Measurements from ENCODE around the gene ZBTB21. TPM values are rescaled to one million over a fixed set of nuclear protein-coding genes. Genes with fewer than 3 reads are reported as not detected.

Gene ZBTB21
- total RNA-seq, 4 donors from 2014 or later, result 6.1 to 20.4 (median 14.1) TPM

GRCh38 chr21:41991659-41992058, 18.5 kb downstream of the ZBTB21 start:
- TF ChIP-seq, protein P1, sequence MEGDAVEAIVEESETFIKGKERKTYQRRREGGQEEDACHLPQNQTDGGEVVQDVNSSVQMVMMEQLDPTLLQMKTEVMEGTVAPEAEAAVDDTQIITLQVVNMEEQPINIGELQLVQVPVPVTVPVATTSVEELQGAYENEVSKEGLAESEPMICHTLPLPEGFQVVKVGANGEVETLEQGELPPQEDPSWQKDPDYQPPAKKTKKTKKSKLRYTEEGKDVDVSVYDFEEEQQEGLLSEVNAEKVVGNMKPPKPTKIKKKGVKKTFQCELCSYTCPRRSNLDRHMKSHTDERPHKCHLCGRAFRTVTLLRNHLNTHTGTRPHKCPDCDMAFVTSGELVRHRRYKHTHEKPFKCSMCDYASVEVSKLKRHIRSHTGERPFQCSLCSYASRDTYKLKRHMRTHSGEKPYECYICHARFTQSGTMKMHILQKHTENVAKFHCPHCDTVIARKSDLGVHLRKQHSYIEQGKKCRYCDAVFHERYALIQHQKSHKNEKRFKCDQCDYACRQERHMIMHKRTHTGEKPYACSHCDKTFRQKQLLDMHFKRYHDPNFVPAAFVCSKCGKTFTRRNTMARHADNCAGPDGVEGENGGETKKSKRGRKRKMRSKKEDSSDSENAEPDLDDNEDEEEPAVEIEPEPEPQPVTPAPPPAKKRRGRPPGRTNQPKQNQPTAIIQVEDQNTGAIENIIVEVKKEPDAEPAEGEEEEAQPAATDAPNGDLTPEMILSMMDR (IDR thresholded peaks at IDR 0.05), result no peak
- TF ChIP-seq POLR2A (IDR thresholded peaks at IDR 0.05), result no peak
- Histone ChIP-seq H3K4me1 (no peaks in the 10 kb centered on the region), H3K27me3 (no peaks in the 10 kb centered on the region), H3K36me3 (peaks cover 0 to 39% (median 0%) of the 10 kb centered on the region in 3 donors), H3K9me3 (no peaks in the 10 kb centered on the region), H3K27ac (no peak overlapping the region), H3K4me3 (no peak overlapping the region)
- no peak for DNase-seq

DNA sequence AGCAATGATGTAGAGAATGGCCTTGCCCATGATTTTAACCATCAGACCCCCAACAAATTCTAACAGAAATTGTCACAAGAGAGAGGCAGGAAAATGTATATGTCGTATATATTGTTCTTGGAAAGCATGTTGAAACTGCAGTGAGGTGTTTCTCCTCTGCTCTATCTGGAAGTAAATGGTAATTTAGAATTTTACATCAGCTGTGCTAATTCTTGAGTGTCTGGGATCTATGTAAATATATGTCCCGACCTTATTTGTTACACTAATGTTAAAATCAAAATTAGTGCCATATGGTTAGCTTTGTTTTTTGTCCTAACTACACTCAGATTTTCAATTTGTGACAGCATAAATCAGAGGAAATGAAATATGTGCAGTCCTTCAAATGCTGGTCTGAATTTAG, 20.5 kb downstream of the ZBTB21 start:
- Histone ChIP-seq H3K4me1 (no peaks in the 10 kb centered on the region), H3K36me3 (peaks cover 0 to 32% (median 0%) of the 10 kb centered on the region in 3 donors), H3K4me3 (no peak overlapping the region), H3K27me3 (no peaks in the 10 kb centered on the region), H3K9me3 (no peaks in the 10 kb centered on the region), H3K27ac (no peak overlapping the region)
- TF ChIP-seq, protein P1 (IDR thresholded peaks at IDR 0.05), result no peak
- TF ChIP-seq POLR2A (IDR thresholded peaks at IDR 0.05), result no peak
- DNase-seq, result no peak

DNA sequence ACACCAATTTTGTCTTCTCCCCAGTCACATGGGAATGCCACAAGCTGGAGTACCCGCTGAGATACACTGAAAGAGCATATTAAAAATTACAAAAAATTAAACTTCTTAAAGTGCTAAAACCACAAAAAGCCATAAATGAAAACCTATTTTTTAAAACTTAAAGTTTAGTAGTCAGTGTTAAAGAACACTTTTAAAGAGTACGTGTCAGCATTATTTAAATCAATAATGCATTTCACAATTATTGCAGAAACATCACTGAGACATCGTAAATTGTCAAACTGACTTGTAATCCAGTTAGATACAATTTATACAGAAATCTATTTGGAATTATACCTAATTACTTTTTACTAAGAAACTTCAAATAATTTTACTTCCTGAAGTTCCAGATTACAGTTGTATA, 22.9 kb downstream of the ZBTB21 start:
- no peak overlapping the region for H3K27ac ChIP-seq
- no peaks in the 10 kb centered on the region for H3K27me3 ChIP-seq
- H3K4me3 ChIP-seq, result no peak overlapping the region
- DNase-seq, result no peak
- TF ChIP-seq, protein P1 (IDR thresholded peaks at IDR 0.05), result no peak
- TF ChIP-seq POLR2A (IDR thresholded peaks at IDR 0.05), result no peak
- H3K36me3 ChIP-seq, result peaks cover 0 to 16% (median 0%) of the 10 kb centered on the region in 3 donors
- no peaks in the 10 kb centered on the region for H3K4me1 ChIP-seq
- no peaks in the 10 kb centered on the region for H3K9me3 ChIP-seq

- H3K27me3 ChIP-seq, result no peaks in the 10 kb centered on the region
- no peaks in the 10 kb centered on the region for H3K9me3 ChIP-seq
- no peaks in the 10 kb centered on the region for H3K4me1 ChIP-seq
- no peak overlapping the region for H3K27ac ChIP-seq
- H3K4me3 ChIP-seq, result no peak overlapping the region
- peaks cover 0 to 1% (median 0%) of the 10 kb centered on the region in 3 donors for H3K36me3 ChIP-seq
- TF ChIP-seq POLR2A (IDR thresholded peaks at IDR 0.05), result no peak
- TF ChIP-seq, protein P1 (IDR thresholded peaks at IDR 0.05), result no peak
- DNase-seq, result no peak
Observed at GRCh38 chr21:41985662-41986416, 24.3 kb downstream of the ZBTB21 start.

DNA sequence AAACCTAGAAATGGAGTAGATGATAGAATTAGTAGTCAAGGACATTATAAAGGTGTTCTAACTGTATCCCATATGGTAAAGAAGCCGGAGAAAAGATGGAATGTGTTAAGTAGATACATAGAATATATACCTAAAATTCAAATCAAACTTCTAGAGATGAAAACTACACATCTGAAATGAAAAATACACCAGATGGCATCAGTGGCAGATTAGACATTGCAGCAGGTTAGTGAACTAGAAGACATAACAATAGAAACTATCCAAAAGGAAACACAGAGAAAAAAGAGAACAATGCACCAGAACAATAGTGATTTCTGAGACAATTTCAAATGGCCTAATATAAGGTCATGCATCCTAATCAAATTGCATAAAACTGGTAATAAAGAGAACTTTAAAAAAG, 26.9 kb downstream of the ZBTB21 start:
- H3K4me3 ChIP-seq, result no peak overlapping the region
- H3K9me3 ChIP-seq, result no peaks in the 10 kb centered on the region
- no peaks in the 10 kb centered on the region for H3K4me1 ChIP-seq
- no peaks in the 10 kb centered on the region for H3K27me3 ChIP-seq
- H3K27ac ChIP-seq, result no peak overlapping the region
- DNase-seq, result no peak
- TF ChIP-seq, protein P1 (IDR thresholded peaks at IDR 0.05), result no peak
- TF ChIP-seq POLR2A (IDR thresholded peaks at IDR 0.05), result no peak
- H3K36me3 ChIP-seq, result no peaks in the 10 kb centered on the region
